ENCODE results near the gene DELE1. TPM values are rescaled to one million over a fixed set of nuclear protein-coding genes. Genes with fewer than 3 reads are reported as not detected.

The DELE1 gene, protein sequence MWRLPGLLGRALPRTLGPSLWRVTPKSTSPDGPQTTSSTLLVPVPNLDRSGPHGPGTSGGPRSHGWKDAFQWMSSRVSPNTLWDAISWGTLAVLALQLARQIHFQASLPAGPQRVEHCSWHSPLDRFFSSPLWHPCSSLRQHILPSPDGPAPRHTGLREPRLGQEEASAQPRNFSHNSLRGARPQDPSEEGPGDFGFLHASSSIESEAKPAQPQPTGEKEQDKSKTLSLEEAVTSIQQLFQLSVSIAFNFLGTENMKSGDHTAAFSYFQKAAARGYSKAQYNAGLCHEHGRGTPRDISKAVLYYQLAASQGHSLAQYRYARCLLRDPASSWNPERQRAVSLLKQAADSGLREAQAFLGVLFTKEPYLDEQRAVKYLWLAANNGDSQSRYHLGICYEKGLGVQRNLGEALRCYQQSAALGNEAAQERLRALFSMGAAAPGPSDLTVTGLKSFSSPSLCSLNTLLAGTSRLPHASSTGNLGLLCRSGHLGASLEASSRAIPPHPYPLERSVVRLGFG
- total RNA-seq = 36.2 and 48.3 TPM in 2 replicates

DNA sequence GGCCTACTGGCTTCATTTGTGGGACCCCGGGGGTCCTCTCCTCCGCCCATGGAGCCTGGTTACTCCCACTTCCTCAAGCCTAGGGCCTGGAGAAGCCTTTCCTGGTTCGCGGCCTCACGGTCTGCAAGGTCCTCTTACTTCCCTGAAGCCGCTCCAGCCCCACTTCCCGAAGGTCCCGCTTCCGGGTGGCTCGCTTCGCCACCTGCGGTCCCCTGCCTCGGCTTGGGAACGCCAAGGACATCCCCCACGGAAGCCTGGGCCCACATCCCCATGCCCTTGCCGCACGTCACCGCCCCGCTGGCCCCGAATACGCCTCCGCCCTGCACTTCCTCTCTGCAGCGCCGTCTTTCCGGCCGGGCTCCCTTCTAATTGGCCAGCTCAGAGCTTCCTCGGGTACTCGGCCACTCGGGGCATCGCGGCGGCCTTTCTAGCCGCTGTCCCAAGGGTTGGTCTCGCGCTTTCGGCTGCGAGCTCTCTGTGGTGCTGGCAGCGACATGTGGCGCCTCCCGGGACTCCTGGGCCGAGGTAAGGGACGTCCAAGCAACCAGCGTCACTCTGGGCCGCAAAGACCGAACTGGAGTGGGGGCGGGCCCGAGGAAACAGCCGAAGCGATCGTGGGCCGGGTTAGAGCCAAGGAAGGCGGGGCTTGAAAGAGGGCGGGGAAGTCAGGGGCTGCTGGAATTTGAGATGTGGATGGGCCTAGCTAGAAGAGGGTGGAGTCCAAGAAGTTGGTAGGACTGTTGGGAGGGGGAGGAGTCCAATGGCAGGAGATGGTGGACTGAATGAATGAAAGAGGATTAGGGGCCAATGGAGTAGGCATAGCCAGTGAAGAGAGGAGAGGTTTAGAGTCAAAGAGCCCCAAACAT, at the start of gene DELE1:
DELE1 (plus strand) TSS at position 424 of the 866 bp plus-strand sequence; CDS start at position 495, 71 bp downstream.

DNA sequence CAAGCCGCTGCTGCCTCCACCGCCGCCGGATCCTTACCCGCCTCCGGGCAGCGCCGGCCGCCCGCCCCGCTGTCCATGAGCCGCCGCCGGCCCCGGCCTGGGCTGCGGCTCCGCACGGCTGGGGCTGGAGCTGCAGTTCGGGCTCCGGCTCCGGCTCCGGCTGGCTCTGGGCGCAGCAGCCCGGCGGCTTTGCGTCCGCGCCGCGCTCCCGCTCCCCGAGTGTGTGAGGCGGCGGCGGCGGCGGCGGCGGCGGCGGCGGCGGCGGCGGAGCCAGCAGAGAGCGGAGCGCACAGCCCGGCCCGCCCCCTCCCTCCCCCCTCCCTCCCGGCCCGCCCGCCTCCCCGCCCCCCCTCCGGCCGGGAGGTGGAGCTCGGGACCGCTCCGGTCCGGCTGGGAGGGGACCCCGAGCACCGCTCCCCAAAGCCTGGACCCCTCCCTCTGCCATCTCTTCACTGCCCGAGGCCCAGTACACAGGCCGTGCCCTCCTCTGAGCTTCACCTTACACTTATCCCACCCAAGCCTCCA, 45.4 kb upstream of the DELE1 start, which contains the start of gene PCDH1:
PCDH1 (minus strand) TSS at position 225 of the 525 bp plus-strand sequence; CDS start at position 77, 148 bp downstream.

DNA sequence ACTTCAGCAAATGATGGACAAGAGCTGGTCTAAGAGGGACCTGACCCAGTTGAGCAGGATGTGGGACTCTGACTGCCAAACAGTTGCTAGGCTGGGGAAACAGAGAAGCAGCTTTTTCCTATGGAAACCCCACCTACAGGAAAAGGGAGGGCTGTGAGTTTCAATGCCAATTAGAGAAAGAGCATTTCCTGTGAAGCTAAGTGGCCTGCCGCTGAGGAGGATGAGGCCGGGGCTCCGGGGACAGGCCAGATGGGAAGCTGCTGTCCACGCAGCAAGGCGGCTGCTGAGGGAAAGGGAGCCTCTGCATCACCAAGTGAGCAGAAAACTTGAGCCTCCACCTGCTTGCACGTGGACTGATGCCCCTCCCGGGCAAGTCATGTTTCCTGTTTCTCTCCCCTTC, 34.4 kb downstream of the DELE1 start, which contains the start of gene PCDH12:
PCDH12 (minus strand) TSS at position 90 of the 400 bp plus-strand sequence. CDS start 351 bp downstream, outside the sequence.

DNA sequence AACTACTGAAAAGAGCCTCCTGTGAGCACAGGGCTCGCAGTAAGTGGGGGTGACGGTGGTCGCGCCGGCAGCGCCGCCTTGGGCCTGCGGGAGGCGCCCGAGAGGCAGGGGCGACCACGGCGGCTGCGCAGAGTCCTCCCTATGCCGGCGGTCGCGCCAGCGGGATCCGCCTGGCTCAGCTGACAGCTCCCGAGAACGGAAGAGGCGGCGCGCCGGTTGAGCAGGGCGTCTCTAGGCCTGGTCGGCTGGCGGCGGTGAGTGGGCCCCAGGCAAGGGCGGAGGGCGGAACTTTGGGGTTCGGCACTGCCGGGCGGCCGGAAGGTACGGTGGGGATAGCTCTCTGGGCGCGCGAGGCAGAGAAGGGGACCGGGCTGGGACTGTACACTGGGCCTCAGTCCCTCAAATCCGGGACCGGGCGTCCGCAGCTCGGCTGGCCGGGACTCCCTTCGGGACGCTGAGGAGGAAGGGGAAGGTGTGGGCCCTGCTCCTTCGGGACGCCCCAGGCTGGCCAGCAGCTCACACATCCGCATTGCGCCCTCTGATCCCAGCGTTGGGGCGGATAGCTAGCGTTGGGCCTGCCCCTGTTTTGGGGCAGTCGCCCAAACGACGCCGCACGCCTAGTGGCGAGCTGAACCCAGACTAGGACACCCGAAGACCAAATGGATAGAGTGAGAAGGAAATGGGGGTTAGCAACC, 45.4 kb downstream of the DELE1 start, which contains the start of gene RNF14:
RNF14 (plus strand) TSS at position 192 of the 695 bp plus-strand sequence. CDS start 4,484 bp downstream, outside the sequence.

Other genes with a start within 250 kb of the DELE1 start
- 30.1 and 35.6 TPM in 2 replicates for gene ARAP3, start 241.6 kb upstream of the DELE1 start, total RNA-seq
- gene PCDH1, start 45.5 kb upstream of the DELE1 start, total RNA-seq = 181 and 222 TPM in 2 replicates
- 16.8 and 39.3 TPM in 2 replicates for gene PCDH12, start 34.3 kb downstream of the DELE1 start, total RNA-seq
- gene RNF14, start 45.2 kb downstream of the DELE1 start, total RNA-seq = 41.4 and 44.9 TPM in 2 replicates
- gene GNPDA1, start 89.2 kb downstream of the DELE1 start, total RNA-seq = 34.7 and 48.8 TPM in 2 replicates
- gene NDFIP1, start 184.9 kb downstream of the DELE1 start, total RNA-seq = 34.5 and 51.2 TPM in 2 replicates

All from endothelial cell of coronary artery (primary cell).